ENCODE data around the gene SLC5A6.

DNA sequence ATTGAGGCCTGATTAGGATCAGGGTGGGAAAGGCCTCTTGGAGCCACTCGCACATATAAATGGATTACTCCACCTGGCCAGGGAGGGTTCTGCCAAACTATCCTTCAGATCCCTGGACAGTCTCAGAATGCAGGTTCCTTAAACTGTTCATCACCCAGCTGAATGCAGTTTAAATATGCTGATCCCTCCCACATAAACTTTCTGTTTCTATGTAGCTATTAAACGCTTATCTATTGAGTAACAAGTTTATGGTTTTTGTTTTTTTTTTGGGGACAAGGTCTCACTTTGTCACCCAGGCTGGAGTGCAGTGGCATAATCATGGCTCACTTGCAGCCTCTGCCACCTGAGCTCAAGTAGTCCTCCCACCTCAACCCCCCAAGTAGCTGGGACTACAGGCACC, 7.0 kb upstream of the SLC5A6 start:
- TF ChIP-seq, protein P1, sequence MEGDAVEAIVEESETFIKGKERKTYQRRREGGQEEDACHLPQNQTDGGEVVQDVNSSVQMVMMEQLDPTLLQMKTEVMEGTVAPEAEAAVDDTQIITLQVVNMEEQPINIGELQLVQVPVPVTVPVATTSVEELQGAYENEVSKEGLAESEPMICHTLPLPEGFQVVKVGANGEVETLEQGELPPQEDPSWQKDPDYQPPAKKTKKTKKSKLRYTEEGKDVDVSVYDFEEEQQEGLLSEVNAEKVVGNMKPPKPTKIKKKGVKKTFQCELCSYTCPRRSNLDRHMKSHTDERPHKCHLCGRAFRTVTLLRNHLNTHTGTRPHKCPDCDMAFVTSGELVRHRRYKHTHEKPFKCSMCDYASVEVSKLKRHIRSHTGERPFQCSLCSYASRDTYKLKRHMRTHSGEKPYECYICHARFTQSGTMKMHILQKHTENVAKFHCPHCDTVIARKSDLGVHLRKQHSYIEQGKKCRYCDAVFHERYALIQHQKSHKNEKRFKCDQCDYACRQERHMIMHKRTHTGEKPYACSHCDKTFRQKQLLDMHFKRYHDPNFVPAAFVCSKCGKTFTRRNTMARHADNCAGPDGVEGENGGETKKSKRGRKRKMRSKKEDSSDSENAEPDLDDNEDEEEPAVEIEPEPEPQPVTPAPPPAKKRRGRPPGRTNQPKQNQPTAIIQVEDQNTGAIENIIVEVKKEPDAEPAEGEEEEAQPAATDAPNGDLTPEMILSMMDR (optimal IDR thresholded peaks at IDR 0.05 in 1 of 3, IDR thresholded peaks at IDR 0.05 in 1 of 3, conservative IDR thresholded peaks at IDR 0.05 in 1 of 3; ENCODE audit: extremely low read depth in 1 of 3, insufficient read depth in 2 of 3, low read length in 3 of 3) = no peak
- no peak for TF ChIP-seq EZH2 (IDR thresholded peaks at IDR 0.05; ENCODE audit: low read length)

Measured in keratinocyte (primary cell).